GM18502 (cell line): ENCODE data around the gene PDE4A.
"Not testable (repeated sequence)": the region's sequence is repeated elsewhere in the genome, so short reads cannot be mapped to it uniquely, and the experiment has no call there.

ENCODE experiments used
- ATAC-seq: cut with Tn5 transposase; IDR thresholded peaks from one replicate; pipeline ENCODE4 v1.9.1; 2021; ENCODE audit warnings: mild to moderate bottlenecking; ENCODE audit not compliant: unreplicated experiment, poor library complexity

Gene PDE4A

DNA sequence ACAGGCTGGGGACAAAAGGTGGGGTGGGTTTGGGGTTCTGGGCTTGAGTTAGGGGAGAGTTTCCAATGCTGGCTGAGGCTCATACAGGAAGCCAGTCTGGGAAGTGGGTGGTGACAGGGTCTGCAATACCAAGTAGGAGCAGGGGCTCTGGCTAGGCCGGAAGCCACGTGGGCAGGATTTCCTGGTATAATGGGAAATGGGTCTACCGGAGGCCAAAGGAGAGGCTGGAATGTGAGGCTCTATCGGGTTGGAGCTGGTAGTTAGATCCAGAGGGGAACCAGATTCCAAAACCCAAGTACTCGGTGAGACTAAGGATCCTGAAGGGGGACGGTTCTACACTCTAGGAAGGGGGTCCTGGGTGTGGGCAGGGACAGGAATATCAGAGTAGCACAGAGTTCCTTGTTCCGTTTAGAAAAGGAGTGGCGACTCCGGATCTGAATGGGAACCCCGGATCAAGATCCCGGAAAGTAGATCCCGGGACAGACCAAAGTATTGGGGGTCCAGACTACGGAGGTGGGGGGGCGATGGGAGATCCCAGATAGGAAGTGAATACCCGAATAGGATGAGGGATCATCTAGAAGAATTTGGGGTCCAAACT, 17.8 kb upstream of the PDE4A start:
- ATAC-seq = no peak

DNA sequence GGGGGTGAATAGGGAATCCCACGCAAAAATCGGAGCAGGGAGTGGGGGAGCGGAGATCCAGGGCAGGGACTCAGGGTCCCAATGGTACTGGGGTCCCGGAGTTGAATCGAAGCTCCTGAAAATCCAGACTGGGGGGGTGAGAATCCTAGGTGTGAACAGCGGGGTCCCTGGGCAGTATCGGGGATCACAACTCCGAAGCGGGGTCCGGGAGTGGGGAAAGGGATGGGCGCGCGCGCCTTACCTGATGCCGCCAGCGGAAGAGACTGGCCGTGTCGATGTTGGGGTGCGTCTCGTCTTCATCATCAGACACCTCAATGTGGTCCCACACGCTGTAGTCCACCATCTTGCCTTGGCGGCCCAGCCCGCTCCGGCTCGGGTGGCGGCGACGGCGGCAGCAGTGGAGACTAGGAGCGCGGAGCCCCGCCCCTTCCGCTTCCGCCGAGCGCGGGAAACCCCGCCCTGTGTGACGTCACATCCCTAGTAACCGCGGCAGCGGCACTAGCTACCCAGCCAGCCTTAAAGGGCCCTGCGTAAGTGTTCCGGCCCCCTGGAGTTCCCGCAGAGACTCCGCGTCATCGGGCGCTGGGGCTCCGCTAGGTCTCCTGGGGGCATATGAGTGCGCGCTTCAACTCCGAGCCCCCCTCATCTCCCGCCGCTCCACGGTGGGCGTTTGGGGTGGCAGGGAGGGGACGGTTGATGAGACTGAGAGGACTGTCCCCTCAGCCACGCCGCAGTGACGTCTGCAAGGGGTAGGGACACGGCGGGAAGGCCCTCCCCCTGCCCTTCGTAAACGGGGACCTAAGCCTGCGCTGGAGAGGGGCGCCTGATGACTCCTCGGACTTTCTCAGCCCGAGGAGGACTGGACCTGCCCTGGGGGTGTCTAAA, 17.0 kb upstream of the PDE4A start, which contains the start of gene CDC37:
TSS of gene CDC37 (minus strand) at position 406 of the 885 bp plus-strand sequence. CDS start at position 343, 63 bp downstream.
- peak; percentile 66 for ATAC-seq

DNA sequence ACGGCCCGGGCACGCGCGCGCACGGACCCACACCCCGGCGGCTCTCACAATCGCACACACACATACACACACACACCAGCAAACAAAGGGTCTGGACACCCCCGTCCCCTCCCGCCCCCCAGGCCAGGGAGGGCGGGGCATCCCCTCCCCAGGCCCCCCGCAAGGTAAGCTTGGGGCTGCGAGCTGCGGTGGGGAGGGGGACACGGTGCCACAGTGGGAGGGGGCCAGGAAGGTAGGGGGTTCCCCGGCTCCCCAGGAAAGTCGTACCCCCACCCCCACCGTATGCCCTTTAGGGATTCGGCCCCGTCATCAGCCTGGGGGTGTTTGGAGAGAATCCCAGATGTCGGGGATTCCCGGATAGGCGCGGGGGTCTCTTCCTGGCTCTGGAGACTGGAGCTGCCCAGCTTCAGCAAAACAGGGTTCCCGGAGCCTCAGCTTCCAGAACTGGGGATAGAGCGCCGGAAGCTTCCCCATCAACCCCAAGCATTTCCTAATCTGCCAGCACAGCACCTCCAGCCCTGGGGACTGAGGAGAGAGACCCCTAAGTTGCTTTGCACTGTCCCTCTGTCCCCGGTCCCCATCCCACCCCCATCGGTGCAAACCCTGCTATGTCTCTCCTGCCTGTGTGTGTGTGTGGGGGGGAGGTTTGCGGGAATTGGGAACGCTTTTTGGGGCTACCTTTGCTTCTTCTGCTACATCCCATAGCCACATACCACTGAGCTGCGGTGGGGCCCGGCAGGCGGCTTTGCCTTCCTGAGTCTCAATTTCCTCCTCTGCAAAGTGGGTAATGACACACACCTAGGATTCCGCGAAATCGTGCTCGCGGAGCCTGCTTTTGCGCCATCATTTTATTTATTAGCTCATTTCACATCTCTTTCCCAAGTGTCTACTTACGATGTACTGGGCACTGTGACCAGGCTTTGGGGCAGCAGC, 15.2 kb upstream of the PDE4A start:
- ATAC-seq = no peak

DNA sequence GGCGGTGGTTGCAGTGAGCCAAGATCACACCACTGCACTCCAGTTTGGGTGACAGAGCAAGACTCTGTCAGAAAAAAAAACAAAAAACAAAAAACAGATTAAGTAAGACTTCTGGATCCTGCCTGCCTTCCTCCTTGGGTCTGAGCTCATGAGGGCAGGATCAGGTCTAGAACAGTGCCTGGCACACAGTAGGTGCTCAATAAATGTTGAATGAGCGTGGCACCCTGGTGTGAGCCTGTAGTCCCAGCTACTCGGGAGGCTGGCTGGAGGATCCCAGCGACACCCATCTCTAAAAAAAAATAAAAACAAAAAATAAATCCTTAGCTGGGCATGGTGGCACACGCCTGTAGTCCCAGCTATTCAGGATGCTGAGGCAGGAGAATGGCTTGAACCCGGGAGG, 14.1 kb upstream of the PDE4A start:
- ATAC-seq = no peak

DNA sequence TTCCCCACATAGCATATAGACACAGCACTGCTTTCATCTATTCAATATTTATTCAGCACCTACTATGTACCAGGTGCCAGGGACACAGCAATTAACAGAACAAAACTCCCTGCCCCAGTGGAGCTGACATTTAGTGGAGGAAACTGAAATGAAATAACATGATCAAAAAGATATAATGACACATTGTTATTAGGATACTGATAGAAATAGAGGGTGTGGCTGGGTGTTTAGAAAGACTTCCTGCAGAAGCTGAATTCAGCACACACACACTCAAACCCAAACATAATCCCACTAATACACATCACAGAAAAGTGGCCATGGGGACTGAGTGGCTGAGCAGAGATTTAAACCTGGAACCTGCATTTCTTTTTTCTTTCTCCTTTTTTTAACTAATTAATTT, 13.2 kb upstream of the PDE4A start:
- no peak for ATAC-seq

DNA sequence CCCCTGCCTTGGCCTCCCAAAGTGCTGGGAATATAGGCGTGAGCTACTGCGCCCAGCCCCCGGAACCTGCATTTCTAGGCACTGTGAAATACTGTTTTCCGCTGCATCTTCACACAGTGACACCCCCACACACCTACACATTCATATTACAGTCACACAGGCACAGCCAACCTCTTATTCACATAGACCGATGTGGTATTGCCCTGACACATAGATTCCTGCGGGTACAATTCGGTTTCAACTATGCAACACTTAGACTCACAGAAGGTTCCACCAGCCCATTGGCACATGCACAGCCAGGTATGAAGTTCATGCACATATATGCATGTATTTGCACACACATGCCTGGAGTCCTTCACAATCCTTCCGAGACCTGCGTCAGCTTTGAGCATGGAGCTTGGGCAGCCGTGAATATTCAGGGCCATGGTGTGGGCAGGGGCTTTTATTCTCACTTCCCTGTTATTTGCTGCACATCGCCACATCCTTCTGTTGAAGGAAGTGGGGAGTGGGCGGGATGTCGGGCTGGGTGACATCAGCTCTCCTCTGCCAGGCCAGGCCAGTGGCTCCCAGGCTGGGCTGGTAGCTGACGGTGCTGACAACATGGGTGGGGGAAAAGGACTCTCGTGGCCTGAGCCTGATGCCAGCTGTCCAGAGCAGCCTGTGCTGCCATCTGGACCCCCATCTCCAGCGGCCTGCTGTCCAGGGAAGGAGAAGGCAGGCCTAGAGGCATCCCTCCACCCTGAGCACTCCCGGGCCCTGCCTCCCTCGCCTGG, 11.6 kb upstream of the PDE4A start:
- no peak for ATAC-seq

DNA sequence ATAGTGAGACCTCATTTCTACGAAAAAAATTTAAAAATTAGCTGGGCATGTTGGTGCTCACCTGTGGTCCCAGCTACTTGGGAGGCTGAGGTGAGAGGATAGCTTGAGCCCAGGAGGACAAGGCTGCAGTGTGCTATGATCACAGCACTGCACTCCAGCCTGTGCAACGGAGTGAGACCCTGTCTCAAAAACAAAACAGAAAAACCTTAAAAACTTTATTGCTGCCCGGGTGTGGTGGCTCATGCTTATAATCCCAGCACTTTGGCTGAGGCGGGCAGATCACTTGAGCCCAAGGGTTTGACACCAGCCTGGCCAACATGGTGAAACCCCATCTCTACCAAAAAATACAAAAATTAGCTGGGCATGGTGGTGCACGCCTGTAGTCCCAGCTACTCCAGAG, 9.1 kb upstream of the PDE4A start:
- ATAC-seq = not testable (repeated sequence)

DNA sequence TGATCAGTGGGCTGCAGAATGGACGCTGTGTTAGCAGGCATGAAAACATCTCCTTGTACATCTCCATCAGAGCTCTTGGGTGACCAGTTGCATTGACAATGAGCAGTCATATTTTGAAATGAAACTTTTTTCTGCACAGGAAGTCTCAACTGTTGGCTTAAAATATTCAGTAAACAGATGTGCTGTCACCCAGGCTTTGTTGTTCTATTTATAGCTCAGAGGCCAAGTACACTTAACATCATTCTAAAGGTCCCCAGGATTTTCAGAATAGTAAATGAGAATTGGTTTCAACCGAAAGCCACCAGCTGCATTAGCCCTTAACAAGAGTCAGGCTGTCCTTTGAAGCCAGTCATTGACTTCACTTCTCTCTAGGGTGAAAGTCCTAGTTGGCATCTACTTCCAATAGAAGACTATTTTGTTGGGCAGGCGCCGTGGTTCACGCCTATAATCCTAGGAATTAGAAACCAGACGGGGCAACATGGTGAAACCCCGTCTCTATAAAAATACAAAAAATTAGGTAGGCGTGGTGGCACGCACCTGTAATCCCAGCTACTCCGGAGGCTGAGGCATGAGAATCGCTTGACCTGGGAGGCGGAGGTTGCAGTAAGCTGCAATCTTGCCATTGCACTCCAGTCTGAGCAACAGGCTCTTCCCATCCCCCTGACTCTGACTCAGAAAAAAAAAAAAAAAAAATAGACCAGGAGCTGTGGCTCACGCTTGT, 7.9 kb upstream of the PDE4A start:
- ATAC-seq = peak; percentile 51

DNA sequence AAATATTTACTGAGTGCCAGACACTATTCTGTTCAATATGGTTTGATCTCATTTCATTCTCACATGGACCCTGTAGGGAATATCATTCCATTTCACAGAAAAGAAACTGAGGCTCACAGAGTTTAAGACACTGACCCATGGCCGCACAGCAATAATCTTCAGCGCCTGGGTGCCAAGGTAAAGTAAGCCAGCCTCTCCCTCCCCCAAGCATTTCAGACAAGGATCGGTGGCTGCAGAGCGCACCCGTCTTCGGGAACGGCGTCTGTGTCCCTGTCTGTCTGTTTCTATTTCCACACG, 4.3 kb upstream of the PDE4A start:
- ATAC-seq = peak; percentile 0

DNA sequence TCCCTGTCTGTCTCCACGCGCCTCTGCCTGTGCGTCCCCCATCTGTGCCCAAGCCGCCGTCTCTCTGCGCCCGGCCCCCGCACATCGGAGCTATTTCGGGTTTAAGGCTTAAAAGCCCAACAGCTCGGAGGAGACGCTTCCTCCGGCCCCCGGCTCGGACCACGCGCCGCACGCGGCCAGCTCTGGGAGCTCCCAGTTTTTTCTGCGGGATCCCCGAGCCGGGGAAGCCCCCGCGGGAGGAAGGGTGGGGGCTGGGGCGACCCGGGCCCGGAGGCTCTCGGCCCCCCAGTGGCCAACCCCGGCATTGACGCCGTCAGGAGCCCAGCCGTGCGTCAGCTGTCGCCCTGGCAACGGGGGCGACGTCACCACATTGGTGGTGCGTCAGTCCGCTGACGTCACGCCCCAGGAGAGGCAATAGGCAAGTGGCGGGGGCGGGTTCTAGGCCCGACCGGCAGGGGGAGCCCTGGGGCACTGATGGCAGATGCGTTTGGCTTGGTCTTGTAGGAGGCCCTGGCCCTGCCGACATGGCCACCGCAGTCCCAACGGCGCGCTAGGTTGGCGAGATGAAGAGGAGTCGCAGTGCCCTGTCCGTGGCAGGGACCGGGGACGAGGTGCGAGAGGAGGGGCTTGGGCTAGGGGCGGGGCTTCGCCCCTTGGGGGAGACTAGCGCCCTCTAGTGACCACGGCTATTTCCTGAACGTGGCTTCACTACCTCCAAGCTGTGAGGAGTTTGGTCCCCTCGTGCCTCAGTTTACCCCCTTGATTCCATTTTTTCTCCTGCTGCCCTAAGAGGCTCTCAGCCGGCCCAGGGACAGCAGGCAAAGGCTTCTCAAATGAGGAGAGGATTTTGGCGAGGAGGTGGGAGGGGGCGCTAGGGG, 3.7 kb upstream of the PDE4A start:
- peak; percentile 58 for ATAC-seq

DNA sequence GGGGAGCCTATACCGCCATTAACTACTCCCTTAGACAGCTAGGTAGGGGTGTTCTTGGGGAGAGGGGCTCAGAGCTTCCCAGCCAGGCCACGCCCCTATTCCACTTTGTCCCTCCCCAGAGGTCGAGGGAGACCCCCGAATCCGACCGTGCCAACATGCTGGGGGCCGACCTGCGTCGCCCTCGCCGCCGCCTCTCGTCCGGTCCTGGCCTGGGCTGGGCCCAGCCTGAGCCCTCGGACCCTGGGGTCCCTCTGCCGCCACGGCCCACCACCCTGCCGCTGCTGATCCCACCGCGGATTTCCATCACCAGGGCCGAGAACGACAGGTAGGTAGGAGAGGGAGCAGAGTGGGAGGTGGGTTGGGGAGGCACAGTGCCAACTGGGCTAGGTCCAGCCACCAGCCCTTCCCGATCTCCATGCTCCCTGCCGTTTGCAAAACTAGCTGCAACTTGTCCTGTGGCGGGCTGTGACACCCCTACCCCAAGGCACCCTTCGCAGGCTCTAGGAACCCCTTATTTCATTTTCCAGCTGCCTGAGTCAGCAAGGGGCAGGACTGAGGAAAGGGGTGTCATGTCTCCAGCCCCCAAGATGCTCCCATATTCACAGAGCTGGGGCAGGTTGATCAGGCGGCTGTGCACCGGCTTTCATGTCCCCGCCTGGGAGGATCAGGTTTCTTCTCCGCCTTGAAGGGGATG, 2.6 kb upstream of the PDE4A start:
- no peak for ATAC-seq

DNA sequence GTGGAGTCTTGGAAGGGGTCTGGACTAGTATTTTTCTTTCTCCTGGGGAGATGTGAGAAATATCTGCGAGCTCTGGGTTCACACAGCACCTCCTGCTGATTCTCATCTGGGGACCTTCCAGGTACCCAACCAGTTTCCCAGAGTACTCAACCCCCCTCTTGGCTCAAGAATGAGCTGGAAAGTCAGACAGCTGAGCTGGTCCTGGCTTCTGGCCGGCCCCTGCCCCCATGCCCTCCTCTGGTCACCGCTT, 2.2 kb upstream of the PDE4A start:
- no peak for ATAC-seq

DNA sequence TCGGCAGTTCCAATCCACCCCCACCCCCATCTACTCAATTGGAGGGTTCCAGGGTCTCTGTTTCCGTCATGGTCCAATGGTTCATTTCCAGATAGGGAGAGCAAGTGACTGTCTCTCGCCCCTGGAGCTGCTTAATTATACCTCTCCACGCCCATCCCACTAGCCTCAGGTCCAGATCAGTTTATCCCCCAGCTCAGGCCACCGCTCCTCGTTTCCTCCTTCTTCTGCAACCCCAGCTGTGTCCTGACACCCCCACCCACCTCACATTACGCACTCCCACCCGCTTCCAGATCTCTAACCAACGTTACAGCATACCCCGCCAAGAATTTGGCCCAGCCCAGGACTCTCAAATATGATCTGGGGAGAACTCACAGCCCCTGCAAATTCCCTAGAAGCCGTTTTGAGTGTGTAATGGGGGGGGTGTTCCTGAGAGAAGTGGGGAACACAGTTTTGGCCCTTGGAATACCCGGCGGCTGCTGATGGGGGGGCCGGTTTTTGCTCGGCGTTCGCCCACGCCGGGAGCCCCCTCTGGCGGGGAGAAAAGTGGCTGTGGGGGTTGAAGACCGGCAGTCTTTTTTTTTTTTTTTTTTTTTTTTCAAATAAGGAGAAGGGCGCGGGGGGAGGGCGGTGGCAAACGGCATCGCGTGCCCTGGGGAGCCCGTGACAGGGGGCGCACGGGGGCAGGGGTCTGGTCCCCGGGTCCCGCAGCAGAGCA, 1.7 kb upstream of the PDE4A start:
- ATAC-seq = no peak

DNA sequence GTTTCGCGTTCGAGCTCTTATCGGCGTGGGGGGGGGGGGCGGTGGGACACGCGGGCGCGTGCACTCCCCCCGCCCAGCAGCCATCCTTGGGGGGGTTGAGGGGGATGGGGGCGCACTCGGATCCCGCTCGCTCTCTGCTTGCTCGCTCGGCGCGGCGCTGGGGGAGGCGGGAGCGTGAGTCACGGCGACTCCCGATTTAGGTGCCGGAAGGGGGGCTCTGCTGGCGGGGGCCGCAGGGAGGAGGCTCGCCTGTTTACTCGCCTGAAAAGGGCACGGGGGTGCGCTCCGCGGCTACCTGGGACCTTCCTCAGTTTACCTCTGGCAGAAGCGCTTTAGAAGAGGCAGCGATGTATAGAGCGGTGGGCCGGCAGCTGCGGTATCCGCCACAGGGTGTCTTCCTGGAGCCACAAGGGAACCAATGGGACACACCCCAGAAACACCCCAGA, 1.1 kb upstream of the PDE4A start:
- no peak for ATAC-seq

DNA sequence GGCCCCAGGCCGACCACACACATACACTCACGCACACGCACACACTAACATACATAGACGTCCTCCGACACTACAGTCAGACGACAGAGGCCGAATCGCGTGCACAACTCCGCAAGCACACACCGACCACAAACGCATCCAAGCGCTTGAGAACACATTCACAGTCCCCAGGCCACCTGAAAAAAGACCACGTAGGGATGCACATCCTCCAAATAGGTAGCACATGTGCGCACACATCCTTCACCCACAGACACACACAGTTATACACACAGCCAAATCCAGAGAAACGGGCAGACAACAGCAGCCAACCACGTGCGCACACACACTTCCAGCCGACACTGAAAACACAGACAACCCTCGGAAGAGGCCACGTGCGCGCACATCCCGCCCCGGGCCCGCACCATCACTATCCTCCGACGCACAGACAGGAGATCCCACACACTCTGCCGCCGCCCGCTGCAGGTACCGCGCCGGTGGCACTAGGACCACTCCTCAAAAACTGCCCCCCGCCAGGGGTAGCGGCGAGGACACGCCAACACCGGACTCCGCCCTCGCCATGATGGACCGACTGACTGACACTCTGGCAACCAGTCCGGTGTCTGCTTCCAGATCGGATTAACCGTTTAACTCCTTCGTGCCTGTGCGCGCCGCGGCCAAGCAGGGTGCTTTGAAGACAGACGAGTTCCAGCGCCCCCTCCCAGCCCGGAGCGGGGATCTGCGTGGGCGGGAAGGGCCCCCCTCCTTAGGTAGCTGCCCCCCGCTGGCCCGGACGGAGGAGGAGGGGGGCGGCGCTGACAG, 493 bp upstream of the PDE4A start:
- no peak for ATAC-seq

DNA sequence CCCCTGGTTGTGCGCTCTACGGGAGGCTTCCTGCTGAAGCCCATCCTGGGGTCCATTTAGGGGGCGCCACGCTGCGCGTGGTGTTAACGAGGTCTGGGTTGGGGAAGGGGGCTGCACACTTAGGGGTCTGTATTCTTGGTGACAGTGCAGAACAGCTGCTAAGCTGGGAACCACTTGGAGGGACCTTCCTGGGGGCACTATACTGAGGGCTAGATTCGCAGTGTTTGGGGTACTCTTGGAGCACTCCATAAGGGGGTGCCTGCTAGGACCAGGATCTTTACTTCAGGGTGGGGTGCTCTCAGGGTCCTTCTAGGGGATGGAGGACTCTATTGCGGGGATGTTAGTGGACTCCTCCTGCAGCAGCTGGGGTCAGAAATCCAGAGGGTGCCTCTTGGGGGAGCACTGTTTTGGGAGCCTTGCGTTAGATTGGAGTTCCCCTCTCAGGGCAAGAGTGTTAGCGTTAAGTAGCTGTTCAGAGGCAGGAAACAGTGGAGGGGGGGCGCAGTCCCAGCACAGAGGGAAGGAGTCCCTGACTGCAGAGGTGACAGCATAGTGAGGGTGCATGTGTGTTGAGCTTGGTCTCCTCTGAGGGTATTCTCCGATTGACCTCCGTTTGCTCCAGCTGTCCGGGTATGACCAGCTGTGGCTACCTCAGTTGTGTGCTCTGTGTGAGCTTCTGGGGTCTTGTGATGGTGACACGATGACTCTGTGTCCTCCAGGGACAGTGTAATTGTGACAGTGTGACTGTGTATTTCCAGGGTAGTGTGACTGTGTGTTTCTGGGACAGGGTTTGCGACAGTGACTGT, 1.1 kb downstream of the PDE4A start:
- ATAC-seq = no peak
